ENCODE data around the gene MEOX1. TPM values are rescaled to one million over a fixed set of nuclear protein-coding genes. Genes with fewer than 3 reads are reported as not detected.
"Not testable (repeated sequence)": the region's sequence is repeated elsewhere in the genome, so short reads cannot be mapped to it uniquely, and the experiment has no call there.

The MEOX1 gene
- total RNA-seq, 4 donors from 2014 or later: 0.32 to 4.5 (median 0.96) TPM; not detected in 1

DNA sequence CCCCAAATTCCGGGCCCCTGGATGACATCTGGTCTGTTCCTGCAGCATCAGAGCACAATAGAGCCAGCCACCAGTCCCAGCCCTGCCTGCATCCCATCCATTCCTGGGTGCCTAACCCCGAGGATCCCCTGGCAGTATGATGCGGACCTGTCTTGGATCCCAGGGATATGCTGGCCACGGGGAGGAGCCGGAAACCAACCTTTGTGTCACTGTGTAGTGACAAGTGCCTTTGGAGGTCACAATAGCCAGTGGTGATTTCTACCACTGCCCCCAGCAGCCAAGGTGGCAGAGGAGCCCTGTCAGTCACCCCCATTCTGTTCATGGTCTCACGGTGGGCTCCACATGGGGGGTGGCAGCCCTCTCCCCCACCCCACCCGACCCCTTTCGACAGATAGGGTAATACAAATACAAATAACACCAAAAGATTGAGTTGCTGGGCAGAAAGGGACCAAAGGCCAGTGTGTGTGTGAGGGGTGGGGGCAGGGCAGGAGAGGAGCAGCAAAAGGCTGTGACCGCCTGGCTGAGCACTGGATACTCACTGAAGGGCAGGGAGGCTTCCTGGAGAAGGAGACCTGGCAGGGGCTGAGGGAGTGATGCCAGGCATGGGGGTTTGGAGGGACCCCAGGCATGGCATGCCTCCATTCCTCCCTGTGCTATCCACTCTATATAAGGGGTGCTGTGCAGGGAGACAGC, 29.0 kb upstream of the MEOX1 start:
- no peak for DNase-seq
- Histone ChIP-seq H3K36me3 (no peaks in the 10 kb centered on the region), H3K9me3 (no peaks in the 10 kb centered on the region), H3K27me3 (no peaks in the 10 kb centered on the region), H3K27ac (no peak overlapping the region), H3K4me1 (no peaks in the 10 kb centered on the region), H3K4me3 (no peak overlapping the region)
- WGBS, 2 donors (ENCODE audit: low coverage in 1 of 2): 81 to 100% methylated on average over 1 to 9 of the region's 9 CpGs
- in situ Hi-C loops (cut with MboI; ENCODE audit: low pct_ligation_motif_present in 1 of 4, low pct_unique_long_range_greater_than_20kb in 1 of 4, low sequenced_read_pairs in 3 of 4) (no loop called here), intact Hi-C loops (cut with DNase I; ENCODE audit: low total_unique reads) (loop anchor here (10.0 kb wide), 1 partner anchor 154 kb away; the partner anchor contains the start of gene CD300LG)
- TF ChIP-seq POLR2AphosphoS5 (IDR thresholded peaks at IDR 0.05) (no peak), CTCF (IDR thresholded peaks at IDR 0.05) (no peak), POLR2A (IDR thresholded peaks at IDR 0.05) (no peak), EP300 (IDR thresholded peaks at IDR 0.05; ENCODE audit: low read depth) (no peak)

- Histone ChIP-seq H3K9me3 (no peaks in the 10 kb centered on the region), H3K27me3 (no peaks in the 10 kb centered on the region), H3K27ac (no peak overlapping the region), H3K4me3 (no peak overlapping the region), H3K4me1 (no peaks in the 10 kb centered on the region), H3K36me3 (no peaks in the 10 kb centered on the region)
- DNase-seq: no peak
- intact Hi-C loops (cut with DNase I; ENCODE audit: low total_unique reads) (loop anchor here (10.0 kb wide), 1 partner anchor 155 kb away; the partner anchor contains the start of gene CD300LG), in situ Hi-C loops (cut with MboI; ENCODE audit: low pct_ligation_motif_present in 1 of 4, low pct_unique_long_range_greater_than_20kb in 1 of 4, low sequenced_read_pairs in 3 of 4) (loop anchor here in 1 of 4 donors (5.0 kb wide), 1 partner anchor 72 kb away; no protein-coding TSS in a partner anchor)
- 62 to 82% methylated on average over 5 to 6 of the region's 6 CpGs for WGBS, 2 donors (ENCODE audit: low coverage in 1 of 2)
- TF ChIP-seq POLR2AphosphoS5 (IDR thresholded peaks at IDR 0.05): no peak
- no peak for TF ChIP-seq CTCF (IDR thresholded peaks at IDR 0.05)
- no peak for TF ChIP-seq EP300 (IDR thresholded peaks at IDR 0.05; ENCODE audit: low read depth)
- no peak for TF ChIP-seq POLR2A (IDR thresholded peaks at IDR 0.05)
Observed at GRCh38 chr17:43689814-43690213, 28.1 kb upstream of the MEOX1 start.

DNA sequence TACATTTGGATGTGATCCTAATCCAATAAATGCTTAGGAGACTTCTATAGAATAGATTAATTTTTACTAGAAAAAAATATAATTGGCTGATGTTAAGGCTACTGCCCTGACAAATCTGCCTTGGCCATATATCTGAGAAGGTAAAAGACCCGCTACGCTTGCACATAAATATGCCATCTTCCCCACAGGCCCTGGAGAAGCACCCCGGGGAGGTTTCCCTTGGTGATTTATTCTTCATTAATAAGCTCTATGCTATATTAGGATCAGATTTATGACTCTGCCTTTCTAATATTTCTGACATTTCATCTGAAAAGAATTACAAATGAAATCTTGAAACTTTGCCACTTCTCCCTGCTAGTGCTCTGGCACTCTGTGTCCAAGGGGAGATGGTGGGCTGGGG, 27.4 kb upstream of the MEOX1 start:
- WGBS, 2 donors (ENCODE audit: low coverage in 1 of 2): 78 to 79% methylated on average over 3 of the region's 3 CpGs
- Histone ChIP-seq H3K36me3 (no peaks in the 10 kb centered on the region), H3K27ac (no peak overlapping the region), H3K9me3 (no peaks in the 10 kb centered on the region), H3K27me3 (no peaks in the 10 kb centered on the region), H3K4me3 (no peak overlapping the region), H3K4me1 (no peaks in the 10 kb centered on the region)
- intact Hi-C loops (cut with DNase I; ENCODE audit: low total_unique reads): no loop called here
- DNase-seq: no peak
- in situ Hi-C loops (cut with MboI; ENCODE audit: low pct_ligation_motif_present in 1 of 4, low pct_unique_long_range_greater_than_20kb in 1 of 4, low sequenced_read_pairs in 3 of 4): loop anchor here in 1 of 4 donors (5.0 kb wide), 1 partner anchor 73 kb away; no protein-coding TSS in a partner anchor
- TF ChIP-seq POLR2AphosphoS5 (IDR thresholded peaks at IDR 0.05) (no peak), POLR2A (IDR thresholded peaks at IDR 0.05) (no peak), EP300 (IDR thresholded peaks at IDR 0.05; ENCODE audit: low read depth) (no peak), CTCF (IDR thresholded peaks at IDR 0.05) (no peak)

GRCh38 chr17:43686957-43687356, 25.2 kb upstream of the MEOX1 start:
- 93 to 96% methylated on average over 4 to 9 of the region's 9 CpGs for WGBS, 2 donors (ENCODE audit: low coverage in 1 of 2)
- in situ Hi-C loops (cut with MboI; ENCODE audit: low pct_ligation_motif_present in 1 of 4, low pct_unique_long_range_greater_than_20kb in 1 of 4, low sequenced_read_pairs in 3 of 4): loop anchor here in 1 of 4 donors (5.0 kb wide), 1 partner anchor 75 kb away; no protein-coding TSS in a partner anchor
- H3K4me3 ChIP-seq; H3K27me3 ChIP-seq; DNase-seq; H3K4me1 ChIP-seq; intact Hi-C loops (cut with DNase I; ENCODE audit: low total_unique reads); H3K9me3 ChIP-seq; H3K27ac ChIP-seq; H3K36me3 ChIP-seq: not testable (repeated sequence)
